COLO829 (cell line): ENCODE results near the gene CCDC107.
"Not testable (repeated sequence)": the region's sequence is repeated elsewhere in the genome, so short reads cannot be mapped to it uniquely, and the experiment has no call there.

Experiments used
- DNase-seq: peaks from one replicate; pipeline ENCODE4 v3.0.0; 2012; ENCODE audit warnings: low spot score

Gene CCDC107

GRCh38 chr9:35637427-35637955 lies 20.6 kb upstream of the CCDC107 start:
- DNase-seq = not testable (repeated sequence)

DNA sequence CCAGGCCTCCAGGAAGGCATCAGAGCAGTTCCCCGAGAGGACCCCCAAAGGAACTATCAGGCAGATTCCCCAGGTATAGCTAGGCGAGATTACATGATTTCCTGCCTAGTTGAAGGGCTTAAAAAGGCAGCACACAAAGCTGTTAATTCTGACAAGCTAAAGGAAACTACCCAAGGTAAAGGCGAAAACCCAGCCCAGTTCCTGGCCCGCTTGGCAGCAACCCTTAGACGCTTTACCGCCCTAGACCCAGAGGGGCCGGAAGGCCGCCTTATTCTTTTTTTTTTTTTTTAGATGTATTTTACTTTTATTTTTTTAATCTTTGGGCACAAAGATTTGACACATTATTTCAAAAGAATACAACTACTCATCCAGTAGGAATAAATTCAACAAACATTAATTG lies 19.3 kb upstream of the CCDC107 start:
- not testable (repeated sequence) for DNase-seq

DNA sequence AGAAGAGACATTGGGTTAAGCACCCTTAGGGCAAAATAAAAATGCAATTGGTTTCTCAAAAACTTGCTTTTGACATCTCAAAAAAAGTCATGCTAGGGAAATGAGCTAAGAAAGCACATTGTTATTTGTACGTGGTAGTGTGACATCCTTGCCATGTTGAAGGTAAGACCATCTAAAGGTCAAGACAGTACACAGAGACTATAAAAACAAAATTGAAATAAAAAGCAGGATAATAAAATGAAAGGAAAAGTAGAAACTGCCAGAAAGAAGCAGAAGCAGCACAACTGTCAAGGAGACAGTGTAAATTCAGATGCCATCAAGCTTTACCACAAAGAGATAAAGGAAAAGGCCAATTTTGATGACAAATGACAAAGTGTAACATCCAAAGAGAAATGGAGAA lies 18.9 kb upstream of the CCDC107 start:
- not testable (repeated sequence) for DNase-seq

- no peak for DNase-seq
Measured at GRCh38 chr9:35639631-35640030, 18.5 kb upstream of the CCDC107 start.

DNA sequence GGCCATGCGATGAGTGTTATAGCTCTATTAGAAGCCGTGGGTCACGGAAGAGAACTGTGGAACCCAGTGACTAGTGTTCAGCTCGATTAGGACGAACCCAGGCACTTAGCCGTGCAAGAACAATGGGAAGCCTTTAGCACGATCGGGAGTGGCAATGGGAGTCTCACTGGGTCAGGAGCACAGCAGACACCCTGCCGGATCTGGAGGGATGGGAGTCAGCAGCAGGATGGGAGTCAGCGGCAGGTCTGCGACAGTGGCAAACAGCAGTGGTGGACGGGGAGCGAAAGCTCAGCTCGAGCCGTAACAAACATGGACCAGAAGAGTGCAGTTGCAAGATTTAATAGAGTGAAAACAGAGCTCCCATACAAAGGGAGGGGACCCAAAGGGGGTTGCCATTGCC lies 17.7 kb upstream of the CCDC107 start:
- DNase-seq = not testable (repeated sequence)

GRCh38 chr9:35641478-35641877 lies 16.6 kb upstream of the CCDC107 start:
- not testable (repeated sequence) for DNase-seq

DNA sequence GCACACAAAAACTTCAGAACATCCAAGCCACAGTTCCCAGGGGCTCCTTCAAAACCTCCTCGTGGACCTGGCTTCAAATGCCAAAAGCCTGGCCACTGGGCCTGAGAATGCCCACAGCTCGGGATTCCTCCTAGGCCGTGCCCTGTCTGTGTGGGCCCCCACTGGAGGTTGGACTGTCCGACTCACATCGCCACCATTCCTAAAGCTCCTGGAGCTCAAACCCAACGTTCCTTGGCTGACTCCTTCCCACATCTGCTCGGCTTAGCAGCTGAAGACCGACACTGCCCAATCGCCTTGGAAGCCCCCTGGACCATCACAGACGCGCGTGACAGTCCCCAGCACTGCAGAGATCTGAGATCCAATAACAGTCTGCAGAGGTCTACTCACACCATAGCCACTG lies 15.0 kb upstream of the CCDC107 start:
- no peak for DNase-seq

- not testable (repeated sequence) for DNase-seq
Measured at GRCh38 chr9:35645736-35646135, 12.4 kb upstream of the CCDC107 start.

GRCh38 chr9:35646153-35646532 lies 11.9 kb upstream of the CCDC107 start:
- DNase-seq = no peak

DNA sequence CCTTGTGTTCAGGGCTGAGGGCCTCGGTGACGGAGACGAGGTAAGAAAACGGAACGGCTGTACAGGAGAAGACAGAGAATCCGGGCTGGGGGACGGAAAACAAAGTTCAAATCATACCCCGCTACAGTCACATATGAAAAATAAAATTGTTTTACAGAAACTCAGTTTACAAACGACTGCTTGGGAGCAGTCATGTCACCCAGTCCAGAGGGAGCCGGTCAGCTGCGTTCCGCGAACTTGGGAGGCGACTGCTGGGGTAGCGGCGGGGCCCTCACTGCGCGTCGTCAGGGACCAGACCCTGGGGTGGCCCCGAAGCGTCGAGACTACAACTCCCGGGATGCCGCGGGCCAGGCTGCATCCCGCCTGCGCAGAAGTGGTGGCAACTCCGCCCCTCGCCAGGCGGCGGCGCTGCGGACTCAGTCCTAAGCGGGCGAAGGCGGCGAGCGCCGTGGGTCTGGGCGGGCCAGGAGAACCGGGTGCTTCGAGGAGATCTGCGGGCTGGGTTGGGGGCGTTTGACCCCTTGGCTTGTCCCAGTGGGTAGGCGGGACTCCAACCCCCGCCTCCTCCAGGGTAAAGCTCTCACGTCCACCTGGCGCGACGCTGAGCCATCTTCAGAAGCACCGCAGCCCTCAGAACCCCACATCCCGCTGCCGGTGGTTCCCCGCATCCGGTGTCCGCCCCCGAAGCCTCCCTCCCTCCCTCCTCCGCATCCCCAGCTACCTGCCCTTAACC lies 11.4 kb upstream of the CCDC107 start:
- peak; percentile 96 for DNase-seq

DNA sequence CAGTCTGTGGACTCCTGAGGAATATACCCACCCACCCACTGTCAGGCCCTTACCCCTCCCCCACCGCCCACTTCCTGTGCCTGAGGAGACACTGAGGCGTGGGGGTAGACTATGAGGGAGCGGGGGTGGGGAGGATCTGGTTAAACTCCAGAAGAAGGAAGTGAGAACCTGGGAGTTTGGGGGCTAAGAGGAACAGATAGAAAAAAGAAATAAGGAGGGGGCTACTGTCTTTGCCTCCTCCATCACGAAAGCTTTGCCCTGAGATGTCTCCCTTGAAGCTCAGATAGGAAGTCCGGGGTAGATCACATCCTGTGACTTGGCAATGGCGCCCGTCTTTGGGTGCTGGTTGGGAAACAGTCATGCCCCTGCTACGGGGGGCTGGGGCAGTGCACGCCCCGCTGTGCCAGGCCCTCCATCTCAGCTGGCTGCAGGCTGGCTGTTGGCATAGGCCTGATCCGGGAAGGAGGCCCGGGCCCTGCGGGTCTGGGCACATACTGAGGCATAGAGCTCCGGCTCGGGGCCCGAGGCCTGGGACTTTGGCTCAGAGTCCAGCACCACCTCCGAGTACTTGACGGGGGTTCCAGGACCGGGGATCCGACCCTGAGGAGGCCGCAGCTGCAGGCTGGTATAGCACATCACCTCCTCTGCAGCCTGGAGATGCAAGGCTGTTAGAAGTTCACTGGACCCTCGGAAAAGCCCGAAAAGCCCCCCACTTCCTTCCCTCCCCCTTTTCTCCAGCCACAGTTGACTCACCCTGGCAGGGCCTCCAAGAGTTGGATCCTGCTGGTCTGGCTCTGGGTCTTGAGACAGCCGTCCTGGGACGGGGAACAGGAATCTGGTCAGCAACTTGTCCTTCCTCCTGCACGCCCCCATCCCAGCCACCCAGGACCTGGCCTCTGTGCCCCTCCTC lies 8.4 kb upstream of the CCDC107 start:
- DNase-seq = no peak

GRCh38 chr9:35650341-35651158 lies 7.5 kb upstream of the CCDC107 start, which contains the start of gene SIT1:
SIT1 (minus strand) TSS chr9:35650931; CDS start chr9:35650853, 78 bp downstream.
- no peak for DNase-seq

GRCh38 chr9:35651956-35652828 lies 5.9 kb upstream of the CCDC107 start:
- no peak for DNase-seq

DNA sequence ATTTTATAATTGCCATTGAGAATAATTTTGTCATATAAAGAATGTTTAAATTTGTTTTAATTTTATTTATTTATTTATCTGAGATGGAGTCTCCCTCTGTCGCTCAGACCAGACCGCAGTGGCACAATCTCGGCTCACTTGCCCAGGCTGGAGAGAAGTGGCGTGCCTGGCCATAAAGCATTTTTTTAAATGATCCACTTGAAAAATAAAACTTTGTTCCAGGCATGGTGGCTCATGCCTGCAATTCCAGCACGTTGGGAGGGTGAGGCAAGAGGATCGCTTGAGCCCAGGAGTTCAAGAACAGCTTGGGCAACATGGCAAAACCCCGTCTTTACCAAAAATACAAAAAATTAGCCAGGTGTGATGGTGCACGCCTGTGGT lies 5.3 kb upstream of the CCDC107 start:
- no peak for DNase-seq

DNA sequence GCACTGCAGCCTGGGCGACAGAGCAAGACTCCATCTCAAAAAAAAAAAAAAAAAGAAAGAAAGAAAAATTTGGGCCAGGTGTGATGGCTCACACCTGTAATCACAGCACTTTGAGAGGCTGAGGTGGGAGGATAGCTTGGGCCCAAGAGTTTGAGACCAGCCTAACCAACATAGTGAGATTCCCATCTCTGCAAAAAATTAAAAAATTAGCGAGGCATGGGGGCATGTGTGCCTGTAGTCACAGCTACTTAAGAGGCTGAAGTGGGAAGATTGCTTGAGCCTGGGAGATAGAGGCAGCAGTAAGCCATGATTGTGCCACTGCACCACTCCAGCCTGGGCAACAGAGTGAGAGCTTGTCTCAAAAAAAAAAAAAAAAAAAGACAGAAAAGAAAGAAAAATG lies 4.5 kb upstream of the CCDC107 start:
- DNase-seq = no peak

- no peak for DNase-seq
Measured at GRCh38 chr9:35656348-35656747, 1.7 kb upstream of the CCDC107 start.

GRCh38 chr9:35656831-35657545 lies 1.1 kb upstream of the CCDC107 start:
- DNase-seq = no peak

DNA sequence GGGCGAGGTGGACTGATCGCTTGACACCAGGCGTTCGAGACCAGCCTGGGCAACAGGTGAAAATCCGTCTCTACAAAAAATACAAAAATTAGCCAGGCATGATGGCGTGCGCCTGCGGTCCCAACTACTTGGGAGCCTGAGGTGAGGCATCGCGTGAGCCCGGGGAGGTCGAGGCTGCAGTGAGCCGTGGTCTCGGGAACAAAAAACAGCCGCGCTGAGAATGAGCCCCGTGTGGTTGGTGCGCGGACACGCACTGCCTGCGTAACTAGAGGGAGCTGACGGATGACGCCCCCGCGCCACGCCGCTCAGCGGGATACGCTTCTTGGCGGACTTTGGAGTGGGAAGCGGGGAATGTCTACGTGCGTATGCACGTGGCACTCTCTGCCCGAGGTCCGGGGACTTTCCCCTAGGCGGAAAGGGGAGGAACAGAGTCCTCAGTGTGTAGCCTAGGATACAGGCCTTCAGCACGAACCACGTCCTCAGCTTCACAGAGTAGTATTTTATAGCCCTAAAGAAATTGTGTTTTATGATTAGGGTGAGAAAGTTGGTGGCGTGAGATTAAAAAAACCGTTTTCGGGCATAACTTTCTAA lies 451 bp upstream of the CCDC107 start, which contains the start of gene RMRP:
TSS of gene RMRP (minus strand) at position 474 of the 591 bp plus-strand sequence.
- DNase-seq = peak; percentile 99

GRCh38 chr9:35658968-35659220 lies 802 bp downstream of the CCDC107 start:
- no peak for DNase-seq

DNA sequence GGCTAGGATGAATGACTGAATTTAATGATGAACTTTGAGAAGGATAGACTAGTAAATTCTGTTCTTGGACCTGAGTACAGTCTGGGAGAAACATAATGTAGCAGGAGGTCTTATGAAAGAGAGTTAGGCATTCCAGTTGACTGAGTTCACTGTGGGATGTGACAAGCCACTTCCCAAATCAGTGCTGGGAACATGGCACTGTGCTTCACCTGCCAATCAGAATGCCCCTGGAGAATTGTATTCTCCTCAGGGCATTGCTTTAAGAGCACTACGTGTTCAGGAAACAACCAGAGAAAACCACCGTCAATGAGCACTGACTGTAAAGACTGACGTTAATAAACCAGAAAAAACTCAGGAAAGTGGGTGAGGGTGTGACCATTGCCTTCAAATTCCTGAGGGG lies 1.2 kb downstream of the CCDC107 start:
- DNase-seq = no peak
